ENCODE data around the gene INF2.

Gene INF2

GRCh38 chr14:104678901-104679705, 10.3 kb upstream of the INF2 start:
- TF ChIP-seq CTCF (IDR thresholded peaks at IDR 0.05; ENCODE audit: insufficient read depth, low read depth, low read length, missing control alignments): no peak
- no peak for DNase-seq (ENCODE audit: low read depth)
- H3K4me3 ChIP-seq (ENCODE audit: low read length): no peak overlapping the region

GRCh38 chr14:104680056-104680805, 9.2 kb upstream of the INF2 start:
- TF ChIP-seq CTCF (IDR thresholded peaks at IDR 0.05; ENCODE audit: insufficient read depth, low read depth, low read length, missing control alignments): no peak
- peak; percentile 91 for DNase-seq (ENCODE audit: low read depth)
- no peak overlapping the region for H3K4me3 ChIP-seq (ENCODE audit: low read length)

- H3K4me3 ChIP-seq (ENCODE audit: low read length): no peak overlapping the region
- peak; percentile 90 for DNase-seq (ENCODE audit: low read depth)
- TF ChIP-seq CTCF (IDR thresholded peaks at IDR 0.05; ENCODE audit: insufficient read depth, low read depth, low read length, missing control alignments): peak; percentile 23
These were observed 8.4 kb upstream of the INF2 start for GRCh38 chr14:104680806-104681688.

GRCh38 chr14:104681689-104682074, 7.7 kb upstream of the INF2 start:
- peak; percentile 74 for DNase-seq (ENCODE audit: low read depth)
- no peak overlapping the region for H3K4me3 ChIP-seq (ENCODE audit: low read length)
- no peak for TF ChIP-seq CTCF (IDR thresholded peaks at IDR 0.05; ENCODE audit: insufficient read depth, low read depth, low read length, missing control alignments)

- no peak overlapping the region for H3K4me3 ChIP-seq (ENCODE audit: low read length)
- TF ChIP-seq CTCF (IDR thresholded peaks at IDR 0.05; ENCODE audit: insufficient read depth, low read depth, low read length, missing control alignments): no peak
- peak; percentile 22 for DNase-seq (ENCODE audit: low read depth)
These were observed 7.3 kb upstream of the INF2 start for GRCh38 chr14:104682107-104682593.

GRCh38 chr14:104683653-104684448, 5.6 kb upstream of the INF2 start:
- no peak overlapping the region for H3K4me3 ChIP-seq (ENCODE audit: low read length)
- DNase-seq (ENCODE audit: low read depth): no peak
- TF ChIP-seq CTCF (IDR thresholded peaks at IDR 0.05; ENCODE audit: insufficient read depth, low read depth, low read length, missing control alignments): no peak
